ENCODE results near the gene IRAK3.
"Not testable (repeated sequence)": the region's sequence is repeated elsewhere in the genome, so short reads cannot be mapped to it uniquely, and the experiment has no call there.

Gene IRAK3

GRCh38 chr12:66302827-66303169 is 113.8 kb downstream of the IRAK3 start:
- no peak for DNase-seq

GRCh38 chr12:66303316-66303804 is 114.3 kb downstream of the IRAK3 start:
- not testable (repeated sequence) for DNase-seq

Data from amygdala (tissue), 56 donors.